Testis (tissue), 2 donors: ENCODE measurements around the gene DEPDC5.

Experiments used
- CTCF ChIP-seq, 3 experiments: fragments of 450-650 bp in 2 of 3; fragments of 200-600 bp in 1 of 3; sonication (generic) in 1 of 3; IDR thresholded peaks; one replicate each; pipeline ENCODE4 v1.5.1; 2016 to 2019; ENCODE audit warnings: antibody characterized with exemption in 3 of 3, mild to moderate bottlenecking in 2 of 3, moderate library complexity in 1 of 3
- POLR2A ChIP-seq: fragments of 450-650 bp; IDR thresholded peaks from one replicate; pipeline ENCODE4 v1.6.1; 2017; ENCODE audit warnings: antibody characterized with exemption, mild to moderate bottlenecking, moderate library complexity

GRCh38 chr22:31895411-31896123 lies 141.7 kb downstream of the DEPDC5 start:
- TF ChIP-seq POLR2A (no peak), CTCF (IDR thresholded peaks at IDR 0.05) (no peak)
